GM12892 (cell line): ENCODE results near the gene RFX3.

Source experiments
- POLR2A ChIP-seq: IDR thresholded peaks from 2 replicates; pipeline ENCODE4 v1.6.1; 2011; ENCODE audit warnings: low read depth, low read length, control low read depth
- POLR2AphosphoS5 ChIP-seq: IDR thresholded peaks from 2 replicates; pipeline ENCODE4 v1.6.1; 2011; ENCODE audit warnings: low read depth, low read length, control low read depth
- TAF1 ChIP-seq: IDR thresholded peaks from 2 replicates; pipeline ENCODE4 v1.6.1; 2011; ENCODE audit warnings: low read depth, mild to moderate bottlenecking, control low read depth, low read length, borderline replicate concordance

DNA sequence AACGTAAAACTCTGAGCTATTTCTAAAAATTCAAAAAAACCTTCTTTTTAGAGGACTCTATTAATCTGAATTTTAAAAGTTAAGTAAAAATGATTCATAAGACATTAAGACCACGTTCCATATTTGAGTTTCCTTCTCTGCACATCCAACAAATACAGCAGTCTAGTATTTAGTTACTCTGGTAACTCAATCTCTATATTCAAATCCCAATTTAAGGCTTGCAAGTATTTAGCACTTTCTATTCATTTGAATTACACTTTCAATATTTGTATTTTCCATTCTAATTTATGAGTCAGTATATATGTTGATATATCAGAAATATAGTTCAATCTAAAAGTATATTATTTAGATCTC, 17.7 kb downstream of the RFX3 start:
- TF ChIP-seq POLR2A (no peak), POLR2AphosphoS5 (no peak), TAF1 (no peak)
